GM18951 (cell line): Measurements from ENCODE around the gene TMPRSS9.
"Not testable (repeated sequence)": the region's sequence is repeated elsewhere in the genome, so short reads cannot be mapped to it uniquely, and the experiment has no call there.

Experiments used
- POLR2A ChIP-seq: IDR thresholded peaks from 4 replicates; pipeline ENCODE4 v1.6.1; 2011; ENCODE audit warnings: mild to moderate bottlenecking; ENCODE audit not compliant: insufficient read length, insufficient read depth; ENCODE audit errors: extremely low read depth
- in situ Hi-C: fragments of 300-500 bp; cut with MboI; formaldehyde crosslinking; loops from one replicate; pipeline ENCODE4 v1.12.0; 2022; ENCODE audit warnings: low sequenced_read_pairs, mixed read lengths, inconsistent platforms; ENCODE audit not compliant: unreplicated experiment

TMPRSS9 gene

DNA sequence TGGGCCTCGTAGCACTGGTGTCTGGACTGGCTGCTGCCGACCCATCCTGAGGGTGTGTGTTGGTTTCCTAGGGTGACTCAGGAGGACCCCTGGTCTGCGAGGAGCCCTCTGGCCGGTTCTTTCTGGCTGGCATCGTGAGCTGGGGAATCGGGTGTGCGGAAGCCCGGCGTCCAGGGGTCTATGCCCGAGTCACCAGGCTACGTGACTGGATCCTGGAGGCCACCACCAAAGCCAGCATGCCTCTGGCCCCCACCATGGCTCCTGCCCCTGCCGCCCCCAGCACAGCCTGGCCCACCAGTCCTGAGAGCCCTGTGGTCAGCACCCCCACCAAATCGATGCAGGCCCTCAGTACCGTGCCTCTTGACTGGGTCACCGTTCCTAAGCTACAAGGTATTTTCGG lies 53.6 kb downstream of the TMPRSS9 start:
- TF ChIP-seq POLR2A: no peak
- in situ Hi-C loops: no loop called here

DNA sequence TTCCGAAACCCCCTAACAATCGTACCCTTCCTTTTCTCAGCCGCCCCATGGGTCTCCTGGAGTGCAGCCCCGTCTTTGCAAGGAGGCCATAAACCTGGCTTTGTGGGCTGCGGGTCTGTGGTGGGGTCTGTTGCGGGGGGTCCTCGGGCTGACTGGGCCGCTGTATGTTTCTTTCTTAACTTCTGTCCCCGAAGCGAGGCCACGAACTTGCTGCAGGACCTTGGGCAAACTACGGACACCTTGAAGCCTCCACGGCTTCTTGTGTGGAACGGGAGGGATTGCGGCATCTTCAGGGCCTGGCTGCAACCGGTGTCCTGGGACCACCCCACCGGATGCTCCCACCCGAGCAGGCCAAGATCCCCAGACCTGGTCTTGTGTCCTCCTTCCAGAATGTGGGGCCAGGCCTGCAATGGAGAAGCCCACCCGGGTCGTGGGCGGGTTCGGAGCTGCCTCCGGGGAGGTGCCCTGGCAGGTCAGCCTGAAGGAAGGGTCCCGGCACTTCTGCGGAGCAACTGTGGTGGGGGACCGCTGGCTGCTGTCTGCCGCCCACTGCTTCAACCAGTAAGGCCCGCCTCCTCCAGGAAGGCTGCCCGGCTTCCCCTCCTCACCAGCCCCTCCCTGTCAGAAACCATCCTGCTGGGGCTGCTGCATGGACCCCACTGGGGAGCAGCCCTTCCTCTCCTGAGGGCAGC lies 55.4 kb downstream of the TMPRSS9 start:
- in situ Hi-C loops: no loop called here
- no peak for TF ChIP-seq POLR2A

- TF ChIP-seq POLR2A: no peak
- in situ Hi-C loops: no loop called here
Observed at GRCh38 chr19:2415973-2416319, 55.9 kb downstream of the TMPRSS9 start.

- in situ Hi-C loops: no loop called here
- TF ChIP-seq POLR2A: no peak
Observed at GRCh38 chr19:2416321-2417097, 56.4 kb downstream of the TMPRSS9 start.

GRCh38 chr19:2417436-2417835 lies 57.4 kb downstream of the TMPRSS9 start:
- in situ Hi-C loops: not testable (repeated sequence)

- in situ Hi-C loops: no loop called here
- TF ChIP-seq POLR2A: no peak
Observed at GRCh38 chr19:2417881-2418406, 57.9 kb downstream of the TMPRSS9 start.

DNA sequence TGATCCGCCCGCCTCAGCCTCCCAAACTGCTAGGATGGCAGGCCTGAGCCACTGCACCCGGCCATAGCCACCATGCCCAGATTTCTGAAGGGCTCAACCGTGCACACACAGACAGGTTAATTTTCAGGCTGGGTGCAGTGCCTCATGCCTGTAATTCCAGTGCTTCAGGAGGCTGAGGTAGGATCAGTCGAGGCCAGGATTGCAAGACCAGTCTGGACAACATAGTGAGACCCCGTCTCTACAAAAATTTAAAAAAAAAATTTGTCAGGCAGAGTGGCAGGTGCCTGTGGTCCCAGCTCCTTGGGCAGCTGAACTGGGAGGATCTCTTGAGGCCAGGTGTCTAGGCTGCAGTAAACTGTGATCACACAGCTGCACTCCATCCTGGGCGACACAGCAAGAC lies 59.7 kb downstream of the TMPRSS9 start:
- no peak for TF ChIP-seq POLR2A

GRCh38 chr19:2420490-2420889 lies 60.4 kb downstream of the TMPRSS9 start:
- TF ChIP-seq POLR2A: no peak
- in situ Hi-C loops: no loop called here

More for the DNA sequence above, 59.7 kb downstream of the TMPRSS9 start:
- in situ Hi-C loops: no loop called here

DNA sequence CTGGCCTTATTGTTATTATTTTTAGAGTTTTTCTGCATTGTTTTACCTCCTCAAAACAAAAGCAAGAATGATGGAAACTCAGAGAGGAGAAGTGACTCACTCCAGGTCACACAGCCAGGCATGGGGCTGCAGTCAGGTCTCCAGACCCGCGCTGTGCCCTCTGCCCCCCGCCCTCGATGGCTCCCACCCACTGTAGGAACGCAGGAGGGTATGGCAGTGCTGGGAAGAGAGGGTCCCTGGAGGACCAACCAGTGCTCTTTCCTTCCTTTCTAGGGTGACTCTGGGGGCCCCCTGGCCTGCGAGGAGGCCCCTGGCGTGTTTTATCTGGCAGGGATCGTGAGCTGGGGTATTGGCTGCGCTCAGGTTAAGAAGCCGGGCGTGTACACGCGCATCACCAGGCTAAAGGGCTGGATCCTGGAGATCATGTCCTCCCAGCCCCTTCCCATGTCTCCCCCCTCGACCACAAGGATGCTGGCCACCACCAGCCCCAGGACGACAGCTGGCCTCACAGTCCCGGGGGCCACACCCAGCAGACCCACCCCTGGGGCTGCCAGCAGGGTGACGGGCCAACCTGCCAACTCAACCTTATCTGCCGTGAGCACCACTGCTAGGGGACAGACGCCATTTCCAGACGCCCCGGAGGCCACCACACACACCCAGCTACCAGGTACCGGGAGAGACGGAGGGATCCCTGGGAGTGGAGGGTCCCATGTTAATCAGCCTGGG lies 61.7 kb downstream of the TMPRSS9 start:
- in situ Hi-C loops: no loop called here
- no peak for TF ChIP-seq POLR2A

DNA sequence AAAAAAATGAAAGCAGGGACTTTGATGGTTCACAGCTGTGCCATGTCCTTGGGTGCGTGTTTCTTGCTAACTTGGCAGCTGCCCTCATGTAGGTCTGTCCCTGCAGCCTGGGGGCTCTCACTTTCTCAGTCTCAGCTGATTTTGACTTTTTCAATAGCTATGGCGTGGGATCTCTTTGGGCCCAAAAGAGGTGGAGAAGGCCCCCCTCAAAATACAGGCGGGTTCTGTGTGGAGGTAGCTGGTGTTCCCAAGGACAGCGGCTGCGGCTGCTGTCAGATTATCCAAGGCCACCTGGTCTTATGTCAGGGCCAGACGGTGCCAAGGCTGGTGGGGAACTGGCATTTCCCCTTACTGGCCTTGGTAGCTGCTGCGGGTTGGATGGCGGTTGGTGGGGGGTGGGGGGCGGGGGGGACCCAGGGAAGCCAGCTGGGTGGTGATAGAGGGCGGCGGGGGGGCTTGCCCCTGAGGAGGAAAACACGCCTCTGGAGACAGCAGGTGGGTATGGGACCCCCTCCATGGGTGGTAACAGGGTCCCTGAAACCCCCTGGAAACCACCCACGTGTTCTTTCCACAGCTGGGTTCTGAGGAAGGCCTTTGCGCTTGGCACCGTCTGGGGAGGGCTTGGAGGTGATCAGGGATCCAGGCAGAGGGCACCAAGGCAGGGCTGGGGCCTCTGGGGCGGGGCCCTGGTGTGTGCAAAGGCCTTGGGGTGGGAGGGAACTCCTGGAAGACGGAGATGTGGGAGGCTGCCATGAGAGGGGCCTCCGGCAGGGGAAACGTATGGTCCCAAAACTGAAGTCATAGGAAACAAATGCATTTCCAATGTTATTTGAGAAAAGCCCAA lies 63.2 kb downstream of the TMPRSS9 start:
- in situ Hi-C loops: no loop called here
- TF ChIP-seq POLR2A: no peak

- no peak for TF ChIP-seq POLR2A
- in situ Hi-C loops: no loop called here
Observed at GRCh38 chr19:2423915-2424685, 64.0 kb downstream of the TMPRSS9 start.
